K562 (cell line): ENCODE measurements around the gene ANTXRL. TPM values are rescaled to one million over a fixed set of nuclear protein-coding genes. Genes with fewer than 3 reads are reported as not detected.

Experiments
- AFF4 ChIP-seq: sonication (generic); formaldehyde crosslinking; IDR thresholded peaks from 2 replicates; pipeline ENCODE4 v1.8.0; 2023; ENCODE audit warnings: mild to moderate bottlenecking, missing genetic modification reagents
- DMBX1 ChIP-seq: fragments of 250-450 bp; sonication (Bioruptor Pico); IDR thresholded peaks from 2 replicates; pipeline ENCODE4 v1.8.0; 2022; ENCODE audit warnings: inconsistent platforms, mild to moderate bottlenecking, moderate library complexity, borderline replicate concordance
- EGR1 ChIP-seq: fragments of 450-650 bp; conservative IDR thresholded peaks from 2 replicates; pipeline ENCODE4 v1.6.1; 2017; ENCODE audit warnings: mild to moderate bottlenecking
- ETV5 ChIP-seq: sonication (generic); formaldehyde crosslinking; IDR thresholded peaks from 2 replicates; pipeline ENCODE4 v1.4.0; 2020; ENCODE audit warnings: low read depth, mild to moderate bottlenecking, missing genetic modification reagents
- HLTF ChIP-seq: fragments of 450-650 bp; IDR thresholded peaks from 2 replicates; pipeline ENCODE4 v1.6.1; 2016
- HMG20A ChIP-seq: fragments of 450-650 bp; formaldehyde crosslinking; conservative IDR thresholded peaks from 2 replicates; pipeline ENCODE4 v1.4.0; 2020; ENCODE audit warnings: mild to moderate bottlenecking, mixed read lengths
- HNRNPLL ChIP-seq: fragments of 200-400 bp; formaldehyde crosslinking; IDR thresholded peaks from 2 replicates; pipeline ENCODE4 v1.6.1; 2017; ENCODE audit warnings: low read length, low read depth, mild to moderate bottlenecking; ENCODE audit not compliant: poor library complexity, severe bottlenecking
- JUN ChIP-seq, 2 experiments: sonication (generic) in 1 of 2; formaldehyde crosslinking in 1 of 2; IDR thresholded peaks; 2 replicates each; pipeline versions ENCODE4 v1.6.1 to v1.8.0; 2012 to 2022; ENCODE audit warnings: borderline replicate concordance in 2 of 2, mild to moderate bottlenecking in 2 of 2, improper control_type of control experiment in 1 of 2, low read depth in 1 of 2, low read length in 1 of 2, missing genetic modification reagents in 1 of 2
- MTA2 ChIP-seq: fragments of 450-650 bp; IDR thresholded peaks from 2 replicates; pipeline ENCODE4 v1.6.1; 2016; ENCODE audit warnings: low read depth
- POLR3G ChIP-seq: IDR thresholded peaks from 2 replicates; pipeline ENCODE4 v1.6.1; 2011; ENCODE audit not compliant: insufficient read length, insufficient replicate concordance; ENCODE audit errors: extremely low read depth
- SMARCA4 ChIP-seq: fragments of 450-650 bp; IDR thresholded peaks from 2 replicates; pipeline ENCODE4 v1.6.1; 2016
- STAT5A ChIP-seq: IDR thresholded peaks from 2 replicates; pipeline ENCODE4 v1.6.1; 2012; ENCODE audit warnings: low read length, inconsistent platforms, borderline replicate concordance
- TCF3 ChIP-seq: sonication (generic); formaldehyde crosslinking; IDR thresholded peaks from 2 replicates; pipeline ENCODE4 v1.4.0; 2020; ENCODE audit warnings: mild to moderate bottlenecking, missing genetic modification reagents
- TCF7 ChIP-seq: sonication (generic); IDR thresholded peaks from 2 replicates; pipeline ENCODE4 v1.6.1; 2016; ENCODE audit warnings: antibody characterized with exemption, borderline replicate concordance
- THRAP3 ChIP-seq: fragments of 450-650 bp; IDR thresholded peaks from 2 replicates; pipeline ENCODE4 v1.6.1; 2016; ENCODE audit warnings: mild to moderate bottlenecking, inconsistent platforms, borderline replicate concordance
- ZBTB26 ChIP-seq: fragments of 450-650 bp; formaldehyde crosslinking; IDR thresholded peaks from 2 replicates; pipeline ENCODE4 v1.4.0; 2022; ENCODE audit warnings: missing genetic modification characterization
- ZBTB9 ChIP-seq: fragments of 450-650 bp; formaldehyde crosslinking; IDR thresholded peaks from 2 replicates; pipeline ENCODE4 v1.4.0; 2020; ENCODE audit warnings: mild to moderate bottlenecking, moderate library complexity
- ZFP36 ChIP-seq: fragments of 150-350 bp; IDR thresholded peaks from 2 replicates; pipeline ENCODE4 v1.6.1; 2018; ENCODE audit warnings: low read length, low read depth; ENCODE audit not compliant: partially characterized antibody
- ZNF134 ChIP-seq: fragments of 250-450 bp; sonication (Bioruptor Pico); conservative IDR thresholded peaks from 2 replicates; pipeline ENCODE4 v1.4.0; 2020
- ZNF212 ChIP-seq: fragments of 450-650 bp; formaldehyde crosslinking; IDR thresholded peaks from 2 replicates; pipeline ENCODE4 v1.4.0; 2020; ENCODE audit warnings: mild to moderate bottlenecking
- ZNF431 ChIP-seq: sonication (generic); formaldehyde crosslinking; IDR thresholded peaks from 2 replicates; pipeline ENCODE4 v1.8.0; 2022; ENCODE audit warnings: mild to moderate bottlenecking, missing genetic modification reagents
- ZNF586 ChIP-seq: fragments of 450-650 bp; formaldehyde crosslinking; conservative IDR thresholded peaks from 2 replicates; pipeline ENCODE4 v1.4.0; 2020; ENCODE audit warnings: mild to moderate bottlenecking, moderate library complexity
- ZNF695 ChIP-seq: fragments of 450-650 bp; formaldehyde crosslinking; IDR thresholded peaks from 2 replicates; pipeline ENCODE4 v1.4.0; 2020; ENCODE audit warnings: mild to moderate bottlenecking, moderate library complexity
- ZNF717 ChIP-seq: fragments of 250-450 bp; sonication (Bioruptor Pico); IDR thresholded peaks from 2 replicates; pipeline ENCODE4 v1.5.0; 2021
- ZNF764 ChIP-seq: fragments of 250-450 bp; sonication (Bioruptor Pico); IDR thresholded peaks from 2 replicates; pipeline ENCODE4 v1.4.0; 2020; ENCODE audit warnings: low read depth, mild to moderate bottlenecking, moderate library complexity
- polyA plus RNA-seq, 8 experiments: library from polyadenylated mRNA; depleted of rRNA in 4 of 8; stranded (reverse) in 5 of 8; unstranded in 3 of 8; fragments of >200 nt; fragmentation: Nextera tagmentation in 2 of 8; fragmentation: Illumina TruSeq in 1 of 8; extraction: Ambion mirVana in 2 of 8; extraction: Trizol in 1 of 8; gene quantifications; 2 replicates each; pipeline versions ENCODE4 v1.2.1 to v1.2.3, GENCODE V29; 2011 to 2014; ENCODE audit warnings: inconsistent platforms in 1 of 8, missing spikeins in 1 of 8
- total RNA-seq, 7 experiments: library from RNA; depleted of rRNA in 6 of 7; stranded (reverse); fragments of >200 nt in 6 of 7; fragmentation: Illumina TruSeq in 2 of 7; extraction: Trizol in 2 of 7; gene quantifications; 2 replicates each; pipeline versions ENCODE4 v1.2.1 to v1.2.3, GENCODE V29; 2011 to 2021; ENCODE audit warnings: low replicate concordance in 1 of 7

The ANTXRL gene
- total and polyA plus RNA-seq, 9 of the 15 experiments (the other 6 are each of a cell fraction or from before 2014, with no cell fraction given): not detected

GRCh38 chr10:46247808-46248569 is 38.8 kb upstream of the ANTXRL start (continued):
- no peak for TF ChIP-seq EGR1
- TF ChIP-seq ZNF764 (CRISPR knock-in tag): no peak
- TF ChIP-seq POLR3G: no peak
- no peak for TF ChIP-seq ZNF212 (CRISPR knock-in tag)
- TF ChIP-seq ZNF134 (CRISPR knock-in tag): no peak
- TF ChIP-seq HMG20A (CRISPR knock-in tag): no peak
- no peak for TF ChIP-seq ZFP36
- no peak for TF ChIP-seq AFF4
- TF ChIP-seq HLTF: no peak
- no peak for TF ChIP-seq TCF7
- no peak for TF ChIP-seq ZNF717 (CRISPR knock-in tag)
- TF ChIP-seq ZNF431 (CRISPR knock-in tag): no peak
- peak; percentile 57 for TF ChIP-seq STAT5A
- no peak for TF ChIP-seq ZBTB26
- no peak for TF ChIP-seq ETV5
- no peak for TF ChIP-seq THRAP3
- peak; percentile 87 for TF ChIP-seq TCF3
- no peak for TF ChIP-seq HNRNPLL
- TF ChIP-seq ZNF695 (CRISPR knock-in tag): no peak
- peak; percentile 58 for TF ChIP-seq MTA2
- TF ChIP-seq DMBX1: no peak
- TF ChIP-seq SMARCA4: no peak
- 0 out of 2 replicates have a peak, but pooled peaks have one; percentile 20 for TF ChIP-seq JUN (IDR thresholded peaks at IDR 0.05; ENCODE audit: borderline replicate concordance, low read depth, low read length)
- TF ChIP-seq JUN (CRISPR knock-in tag; IDR thresholded peaks at IDR 0.05; ENCODE audit: borderline replicate concordance): no peak
- no peak for TF ChIP-seq ZBTB9 (CRISPR knock-in tag)
- TF ChIP-seq ZNF586 (CRISPR knock-in tag): no peak
